Ascending aorta (tissue), 2 donors: ENCODE results near the gene RHOH. TPM values are rescaled to one million over a fixed set of nuclear protein-coding genes. Genes with fewer than 3 reads are reported as not detected.

ENCODE experiments used
- DNase-seq, 2 donors: peaks; one replicate each; pipeline ENCODE4 v3.0.0-alpha.2; 2019; ENCODE audit warnings: low spot score in 2 of 2
- H3K27ac ChIP-seq, 2 donors: fragments of 200-600 bp; sonication (generic); one replicate each; pipeline ENCODE4 v1.5.1; 2016 to 2017; ENCODE audit warnings: mild to moderate bottlenecking in 1 of 2
- H3K27me3 ChIP-seq: fragments of 200-600 bp; sonication (generic); one replicate; pipeline ENCODE4 v1.5.1; 2017
- H3K36me3 ChIP-seq, 2 donors: fragments of 200-600 bp; sonication (generic); one replicate each; pipeline ENCODE4 v1.5.1; 2016
- H3K4me1 ChIP-seq, 2 donors: fragments of 200-600 bp; sonication (generic); one replicate each; pipeline ENCODE4 v1.5.1; 2016 to 2017; ENCODE audit warnings: mild to moderate bottlenecking in 1 of 2
- H3K4me3 ChIP-seq, 2 donors: fragments of 200-600 bp; sonication (generic); one replicate each; pipeline ENCODE4 v1.5.1; 2016 to 2017; ENCODE audit warnings: mild to moderate bottlenecking in 1 of 2
- H3K9me3 ChIP-seq, 2 donors: fragments of 200-600 bp; sonication (generic); one replicate each; pipeline ENCODE4 v1.5.1; 2016
- CTCF ChIP-seq, 3 experiments: fragments of 200-600 bp in 2 of 3; fragments of 450-650 bp in 1 of 3; sonication (generic) in 2 of 3; IDR thresholded peaks; one replicate each; pipeline ENCODE4 v1.5.1; 2016 to 2019; ENCODE audit warnings: antibody characterized with exemption in 3 of 3, mild to moderate bottlenecking in 1 of 3, moderate library complexity in 1 of 3
- intact Hi-C: fragments of 100-400 bp; cut with DNase I; formaldehyde crosslinking; loops from one replicate; pipeline ENCODE4 v1.15.1; 2023
- total RNA-seq: library from RNA; depleted of rRNA; stranded (reverse); fragments of >200 nt; gene quantifications from one replicate; pipeline ENCODE4 v1.1.0, GENCODE V29; 2016

RHOH gene
- total RNA-seq, 1 donor from 2014 or later: not detected

GRCh38 chr4:40182954-40183353, 13.9 kb upstream of the RHOH start:
- intact Hi-C loops: no loop called here
- Histone ChIP-seq H3K27ac (no peak overlapping the region), H3K4me1 (no peaks in the 10 kb centered on the region), H3K36me3 (no peaks in the 10 kb centered on the region), H3K27me3 (no peaks in the 10 kb centered on the region), H3K4me3 (no peak overlapping the region), H3K9me3 (no peaks in the 10 kb centered on the region)
- no peak for DNase-seq
- TF ChIP-seq CTCF (IDR thresholded peaks at IDR 0.05): no peak

GRCh38 chr4:40183615-40184411, 13.0 kb upstream of the RHOH start:
- Histone ChIP-seq H3K9me3 (no peaks in the 10 kb centered on the region), H3K4me1 (no peaks in the 10 kb centered on the region), H3K27me3 (no peaks in the 10 kb centered on the region), H3K36me3 (no peaks in the 10 kb centered on the region), H3K4me3 (no peak overlapping the region), H3K27ac (no peak overlapping the region)
- intact Hi-C loops: no loop called here
- no peak for TF ChIP-seq CTCF (IDR thresholded peaks at IDR 0.05)
- DNase-seq: no peak

GRCh38 chr4:40185830-40186664, 10.8 kb upstream of the RHOH start:
- intact Hi-C loops: no loop called here
- H3K27me3 ChIP-seq: no peaks in the 10 kb centered on the region
- H3K4me3 ChIP-seq: no peak overlapping the region
- no peaks in the 10 kb centered on the region for H3K36me3 ChIP-seq
- no peak overlapping the region for H3K27ac ChIP-seq
- DNase-seq: no peak
- no peak for TF ChIP-seq CTCF (IDR thresholded peaks at IDR 0.05)
- no peaks in the 10 kb centered on the region for H3K4me1 ChIP-seq
- no peaks in the 10 kb centered on the region for H3K9me3 ChIP-seq

- H3K4me1 ChIP-seq: no peaks in the 10 kb centered on the region
- H3K9me3 ChIP-seq: no peaks in the 10 kb centered on the region
- intact Hi-C loops: no loop called here
- no peaks in the 10 kb centered on the region for H3K27me3 ChIP-seq
- no peaks in the 10 kb centered on the region for H3K36me3 ChIP-seq
- no peak for DNase-seq
- H3K4me3 ChIP-seq: no peak overlapping the region
- H3K27ac ChIP-seq: no peak overlapping the region
- no peak for TF ChIP-seq CTCF (IDR thresholded peaks at IDR 0.05)
These were observed 10.2 kb upstream of the RHOH start for GRCh38 chr4:40186665-40187014.

- H3K4me1 ChIP-seq: no peaks in the 10 kb centered on the region
- H3K27me3 ChIP-seq: no peaks in the 10 kb centered on the region
- no peak for DNase-seq
- no peaks in the 10 kb centered on the region for H3K36me3 ChIP-seq
- no peak overlapping the region for H3K4me3 ChIP-seq
- no peak for TF ChIP-seq CTCF (IDR thresholded peaks at IDR 0.05)
- intact Hi-C loops: no loop called here
- no peaks in the 10 kb centered on the region for H3K9me3 ChIP-seq
- no peak overlapping the region for H3K27ac ChIP-seq
These were observed 9.4 kb upstream of the RHOH start for GRCh38 chr4:40187386-40187906.
